Neutrophil (primary cell): ENCODE data around the gene NENF.

Experiments
- H3K27ac ChIP-seq: fragments of 200-600 bp; sonication (generic); 2 replicates; pipeline ENCODE4 v1.5.1; 2016; ENCODE audit warnings: mild to moderate bottlenecking, moderate library complexity
- H3K27me3 ChIP-seq: fragments of 200-600 bp; sonication (generic); 2 replicates; pipeline ENCODE4 v1.6.0; 2016; ENCODE audit warnings: mild to moderate bottlenecking
- H3K36me3 ChIP-seq: fragments of 200-600 bp; sonication (generic); 2 replicates; pipeline ENCODE4 v1.5.1; 2017
- H3K4me1 ChIP-seq, 2 experiments: fragments of 200-600 bp in 1 of 2; sonication (generic) in 1 of 2; 1 replicate in 1 of 2; 2 replicates in 1 of 2; pipeline versions ENCODE4 v1.5.1 to v1.6.1; 2013 to 2016; ENCODE audit warnings: low read depth in 1 of 2, low read length in 1 of 2, mild to moderate bottlenecking in 1 of 2, moderate library complexity in 1 of 2; ENCODE audit not compliant: control insufficient read depth in 1 of 2, insufficient read depth in 1 of 2
- H3K4me3 ChIP-seq, 2 experiments: fragments of 200-600 bp in 1 of 2; sonication (generic) in 1 of 2; 1 replicate in 1 of 2; 2 replicates in 1 of 2; pipeline ENCODE4 v1.5.1; 2013 to 2016; ENCODE audit warnings: low read depth in 1 of 2, low read length in 1 of 2, mild to moderate bottlenecking in 1 of 2, moderate library complexity in 1 of 2
- H3K9me3 ChIP-seq: fragments of 200-600 bp; sonication (generic); 2 replicates; pipeline ENCODE4 v1.5.1; 2016
- CTCF ChIP-seq: fragments of 200-600 bp; sonication (generic); IDR thresholded peaks from 2 replicates; pipeline ENCODE4 v1.5.1; 2016; ENCODE audit warnings: antibody characterized with exemption

NENF gene

GRCh38 chr1:212452323-212453155 is 19.8 kb downstream of the NENF start:
- peaks cover 0 to 4% of the 10 kb centered on the region in 2 experiments for H3K4me1 ChIP-seq
- TF ChIP-seq CTCF, result no peak
- no peaks in the 10 kb centered on the region for H3K9me3 ChIP-seq
- no peaks in the 10 kb centered on the region for H3K27me3 ChIP-seq
- H3K27ac ChIP-seq, result no peak overlapping the region
- H3K36me3 ChIP-seq, result no peaks in the 10 kb centered on the region
- no peak overlapping the region for H3K4me3 ChIP-seq

- no peak overlapping the region for H3K4me3 ChIP-seq
- TF ChIP-seq CTCF, result no peak
- no peaks in the 10 kb centered on the region for H3K9me3 ChIP-seq
- no peaks in the 10 kb centered on the region for H3K27me3 ChIP-seq
- peaks cover 0 to 4% of the 10 kb centered on the region in 2 experiments for H3K4me1 ChIP-seq
- H3K27ac ChIP-seq, result no peak overlapping the region
- H3K36me3 ChIP-seq, result no peaks in the 10 kb centered on the region
Observed at GRCh38 chr1:212453156-212453857, 20.6 kb downstream of the NENF start.

- no peaks in the 10 kb centered on the region for H3K36me3 ChIP-seq
- H3K4me3 ChIP-seq, result no peak overlapping the region
- no peaks in the 10 kb centered on the region for H3K27me3 ChIP-seq
- peaks cover 0 to 4% of the 10 kb centered on the region in 2 experiments for H3K4me1 ChIP-seq
- no peak for TF ChIP-seq CTCF
- H3K27ac ChIP-seq, result no peak overlapping the region
- H3K9me3 ChIP-seq, result no peaks in the 10 kb centered on the region
Observed at GRCh38 chr1:212454741-212455140, 22.0 kb downstream of the NENF start.

GRCh38 chr1:212455401-212455800 is 22.7 kb downstream of the NENF start:
- Histone ChIP-seq H3K27ac (no peak overlapping the region), H3K36me3 (no peaks in the 10 kb centered on the region), H3K4me1 (peaks cover 0 to 4% of the 10 kb centered on the region in 2 experiments), H3K9me3 (no peaks in the 10 kb centered on the region), H3K4me3 (no peak overlapping the region), H3K27me3 (no peaks in the 10 kb centered on the region)
- TF ChIP-seq CTCF, result no peak

- no peak overlapping the region for H3K27ac ChIP-seq
- H3K27me3 ChIP-seq, result no peaks in the 10 kb centered on the region
- no peaks in the 10 kb centered on the region for H3K9me3 ChIP-seq
- no peaks in the 10 kb centered on the region for H3K36me3 ChIP-seq
- peak; percentile 89 for TF ChIP-seq CTCF
- H3K4me1 ChIP-seq, result peaks cover 0 to 4% of the 10 kb centered on the region in 2 experiments
- H3K4me3 ChIP-seq, result no peak overlapping the region
Observed at GRCh38 chr1:212455803-212456528, 23.2 kb downstream of the NENF start.
